NCI-H1048 (cell line): Measurements from ENCODE around the gene VPS13D.
"Not testable (repeated sequence)": the region's sequence is repeated elsewhere in the genome, so short reads cannot be mapped to it uniquely, and the experiment has no call there.

Experiments
- DNase-seq: peaks from one replicate; lab custom pipeline; 2025; lab: John Stamatoyannopoulos, UW

Gene VPS13D

GRCh38 chr1:12294076-12294475, 64.2 kb downstream of the VPS13D start:
- no peak for DNase-seq

DNA sequence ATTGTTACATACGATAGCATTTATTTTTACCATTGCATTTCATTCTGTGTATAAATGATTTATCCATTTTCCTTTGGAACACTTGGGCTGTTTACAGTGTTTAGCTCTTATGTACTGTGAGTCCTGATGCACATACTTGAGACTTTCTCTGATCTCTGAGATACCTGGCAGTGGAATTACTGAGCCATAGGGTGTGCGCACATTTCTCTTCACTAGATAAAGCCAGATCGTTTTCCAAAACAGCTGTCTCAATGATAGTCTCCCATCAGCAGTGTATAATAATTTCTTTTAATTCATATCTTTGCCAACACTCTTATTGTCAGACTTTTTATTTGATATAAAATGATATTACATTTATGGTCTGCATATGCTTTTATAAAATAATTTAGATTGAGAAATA, 66.2 kb downstream of the VPS13D start:
- DNase-seq, result no peak

DNA sequence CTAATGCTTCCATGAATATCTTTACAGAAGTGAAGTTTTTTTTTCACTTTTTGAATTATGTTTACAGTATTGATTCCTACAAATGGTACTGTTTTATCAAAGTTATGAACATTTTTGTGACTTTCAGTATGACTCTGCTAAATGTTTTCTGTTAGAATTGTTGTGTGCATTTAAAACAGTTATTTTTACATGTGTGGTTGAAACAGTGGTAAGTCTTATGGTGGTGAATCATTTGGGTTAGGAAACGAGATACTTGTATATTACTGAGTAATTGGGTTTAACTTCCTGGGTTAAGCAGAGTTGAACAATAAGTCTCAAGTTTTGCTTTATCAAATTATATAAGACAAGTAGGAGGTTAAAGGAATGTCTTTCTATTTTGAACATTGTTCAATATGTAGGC, 66.8 kb downstream of the VPS13D start:
- DNase-seq, result no peak

- no peak for DNase-seq
Measured at GRCh38 chr1:12300706-12301105, 70.9 kb downstream of the VPS13D start.

DNA sequence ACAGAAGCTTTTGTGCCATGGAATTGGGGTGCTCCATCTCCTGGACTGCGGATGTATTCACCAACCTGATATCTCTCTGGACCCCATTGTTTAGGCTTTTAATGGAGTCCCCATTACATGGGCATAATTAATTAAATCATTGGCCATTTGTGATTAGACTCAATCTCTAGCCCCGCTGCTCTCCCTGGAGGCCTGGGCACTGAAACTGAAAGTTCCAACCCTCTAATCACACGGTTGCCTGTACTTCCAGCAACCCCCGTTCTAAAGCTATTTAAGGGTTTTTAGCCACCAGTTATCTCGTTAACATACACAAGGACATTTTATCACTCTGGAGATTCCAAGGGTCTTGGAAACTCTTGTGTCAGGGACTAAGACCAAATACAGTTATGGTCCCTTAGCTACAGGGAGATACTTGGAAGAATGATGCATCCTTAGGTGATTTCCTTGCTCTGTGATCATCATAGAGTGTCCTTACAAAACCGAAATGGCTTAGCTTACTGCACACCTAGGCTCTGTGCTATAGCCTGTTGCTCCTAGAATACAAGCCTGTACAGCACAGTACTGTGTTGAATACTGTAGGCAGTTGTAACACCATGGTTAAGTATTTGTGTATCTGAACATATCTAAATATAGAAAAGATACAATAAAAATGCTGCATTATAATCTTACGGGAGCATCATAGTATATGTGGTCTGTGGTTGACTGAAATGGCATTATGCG, 71.8 kb downstream of the VPS13D start:
- no peak for DNase-seq

- DNase-seq, result peak; percentile 21
Measured at GRCh38 chr1:12302798-12303447, 73.1 kb downstream of the VPS13D start.

GRCh38 chr1:12305377-12305776, 75.5 kb downstream of the VPS13D start:
- no peak for DNase-seq

- DNase-seq, result no peak
Measured at GRCh38 chr1:12309783-12310742, 80.2 kb downstream of the VPS13D start.

GRCh38 chr1:12314333-12314903, 84.6 kb downstream of the VPS13D start:
- DNase-seq, result no peak

- DNase-seq, result no peak
Measured at GRCh38 chr1:12315146-12315545, 85.3 kb downstream of the VPS13D start.

DNA sequence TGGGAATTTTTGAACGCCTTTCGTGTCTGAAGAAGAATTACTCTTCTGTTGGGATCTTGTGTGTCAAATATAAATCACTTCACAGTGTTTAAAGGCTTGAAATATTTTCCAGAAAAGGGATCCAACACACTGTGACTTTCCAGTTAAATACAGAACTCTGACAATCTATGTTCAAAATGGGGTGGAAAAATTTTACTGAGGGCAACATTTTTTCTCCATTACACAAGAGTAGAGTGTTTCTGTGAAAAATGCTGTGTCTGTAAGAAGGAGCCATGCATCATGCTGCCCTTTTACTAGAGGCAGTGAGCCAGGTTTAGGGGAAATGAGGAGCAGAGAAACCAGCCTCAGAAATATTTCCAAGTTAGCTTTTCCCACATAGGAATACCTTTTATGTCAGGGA, 86.5 kb downstream of the VPS13D start:
- no peak for DNase-seq

DNA sequence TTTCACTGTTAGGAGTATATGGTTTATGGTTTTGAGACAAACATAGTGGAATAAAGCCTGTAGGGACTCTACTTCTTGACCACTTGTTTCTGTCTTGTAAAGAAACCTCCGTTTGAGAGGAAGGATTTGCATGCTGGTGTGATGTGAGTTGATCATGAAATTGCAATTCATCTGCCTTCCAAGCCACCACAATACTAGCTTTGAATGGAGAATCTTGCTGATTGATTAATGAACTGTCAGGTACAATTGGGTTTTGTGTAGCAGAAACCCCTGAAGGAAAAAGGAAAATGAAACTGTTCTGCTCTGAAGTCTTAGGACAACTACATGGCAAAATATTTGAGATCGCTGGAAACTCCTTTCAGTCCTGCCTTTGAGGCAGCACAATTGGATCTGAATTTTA, 90.7 kb downstream of the VPS13D start:
- no peak for DNase-seq

- no peak for DNase-seq
Measured at GRCh38 chr1:12324423-12324822, 94.6 kb downstream of the VPS13D start.

- DNase-seq, result not testable (repeated sequence)
Measured at GRCh38 chr1:12324973-12325372, 95.1 kb downstream of the VPS13D start.

- DNase-seq, result no peak
Measured at GRCh38 chr1:12326986-12327385, 97.2 kb downstream of the VPS13D start.

GRCh38 chr1:12327566-12327965, 97.7 kb downstream of the VPS13D start:
- no peak for DNase-seq

GRCh38 chr1:12333036-12333785, 103.4 kb downstream of the VPS13D start:
- no peak for DNase-seq

GRCh38 chr1:12335815-12336214, 106.0 kb downstream of the VPS13D start:
- DNase-seq, result no peak

GRCh38 chr1:12336413-12336812, 106.6 kb downstream of the VPS13D start:
- no peak for DNase-seq

DNA sequence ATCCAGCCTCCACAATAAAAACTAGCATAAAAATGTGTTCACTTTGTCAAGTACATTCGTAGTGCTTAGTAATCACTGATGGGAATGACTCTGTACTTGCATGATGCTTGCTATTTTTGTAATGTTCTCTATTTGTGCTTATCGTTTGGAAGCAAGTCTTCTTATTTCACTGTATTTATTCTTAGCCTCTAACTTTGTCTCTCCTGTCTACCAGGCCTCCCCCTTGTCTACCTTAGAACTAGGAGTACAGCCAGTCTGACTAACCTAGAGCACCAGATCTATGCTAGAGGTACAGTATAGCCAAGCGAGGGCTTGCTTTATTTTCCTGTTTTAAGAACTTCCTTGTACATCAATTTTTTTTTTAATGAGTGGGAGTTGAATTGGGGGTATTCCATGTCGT, 108.2 kb downstream of the VPS13D start:
- DNase-seq, result no peak

DNA sequence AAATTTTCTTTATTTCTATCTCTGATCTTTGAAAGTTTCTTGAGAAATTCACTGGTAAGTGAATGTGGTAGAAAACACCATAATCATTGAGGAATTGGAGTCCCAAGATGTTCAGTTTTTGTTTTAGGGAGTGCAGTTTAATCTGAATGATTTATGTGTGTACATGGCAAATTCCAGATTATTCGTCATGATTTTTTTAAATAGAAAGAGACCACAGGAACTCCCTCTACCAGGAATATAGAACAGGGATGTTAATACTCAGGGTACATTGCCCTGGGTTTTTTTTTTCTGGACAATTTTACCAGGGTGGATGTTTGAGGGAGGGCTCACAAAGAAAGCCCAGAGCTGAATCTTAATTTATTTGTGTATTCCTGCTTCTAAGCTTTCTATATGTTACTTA, 109.0 kb downstream of the VPS13D start:
- no peak for DNase-seq

GRCh38 chr1:12339396-12339795, 109.6 kb downstream of the VPS13D start:
- DNase-seq, result no peak
